Adrenal gland (tissue), 5 donors: ENCODE results near the gene CENPB.

Experiments
- CTCF ChIP-seq, 6 experiments: fragments of 450-650 bp in 4 of 6; fragments of 200-600 bp in 2 of 6; sonication (generic) in 1 of 6; IDR thresholded peaks; 1 replicate in 5 of 6; 2 replicates in 1 of 6; pipeline versions ENCODE4 v1.5.1 to v1.8.0; 2016 to 2021; ENCODE audit warnings: antibody characterized with exemption in 6 of 6, mild to moderate bottlenecking in 2 of 6, moderate library complexity in 1 of 6
- POLR2A ChIP-seq, 2 donors: fragments of 450-650 bp; IDR thresholded peaks; one replicate each; pipeline ENCODE4 v1.6.1; 2017; ENCODE audit warnings: antibody characterized with exemption in 2 of 2, mild to moderate bottlenecking in 2 of 2, moderate library complexity in 1 of 2
- donor health status: DM: no; HTN: no; CAD: no.

- TF ChIP-seq CTCF (IDR thresholded peaks at IDR 0.05) (no peak), POLR2A (IDR thresholded peaks at IDR 0.05) (no peak)
Measured at GRCh38 chr20:3759884-3760283, 26.7 kb downstream of the CENPB start.
